Keratinocyte (primary cell): ENCODE data around the gene UBASH3B. TPM values are rescaled to one million over a fixed set of nuclear protein-coding genes. Genes with fewer than 3 reads are reported as not detected.

Experiments used
- DNase-seq: peaks from one replicate; pipeline ENCODE4 v3.0.0-alpha.2; 2011; ENCODE audit warnings: low read depth, missing footprints, low spot score
- FAIRE-seq: peaks from 2 replicates; lab custom pipeline; 2011; peaks lifted over from hg19 to GRCh38; lab: Jason Lieb, UNC
- H2AFZ ChIP-seq: 2 replicates; pipeline ENCODE4 v1.6.0; 2012; ENCODE audit warnings: low read length, control low read depth, inconsistent platforms; ENCODE audit not compliant: control insufficient read depth
- H3K27ac ChIP-seq: 2 replicates; pipeline ENCODE4 v1.5.1; 2011; ENCODE audit warnings: low read length; ENCODE audit not compliant: control insufficient read depth, insufficient read depth
- H3K27me3 ChIP-seq: 3 replicates; pipeline ENCODE4 v1.6.0; 2011; ENCODE audit warnings: low read length; ENCODE audit not compliant: control insufficient read depth, insufficient read depth; ENCODE audit errors: extremely low read depth
- H3K36me3 ChIP-seq, 2 experiments: 2 replicates in 1 of 2; 3 replicates in 1 of 2; pipeline ENCODE4 v1.5.1; 2011; ENCODE audit warnings: low read length in 2 of 2, mild to moderate bottlenecking in 1 of 2; ENCODE audit not compliant: control insufficient read depth in 2 of 2, insufficient read depth in 2 of 2; ENCODE audit errors: extremely low read depth in 1 of 2
- H3K4me1 ChIP-seq: 3 replicates; pipeline ENCODE4 v1.5.1; 2011; ENCODE audit warnings: low read length; ENCODE audit not compliant: control insufficient read depth, insufficient read depth; ENCODE audit errors: extremely low read depth
- H3K4me2 ChIP-seq: 3 replicates; pipeline ENCODE4 v1.6.0; 2011; ENCODE audit warnings: low read depth, low read length; ENCODE audit not compliant: control insufficient read depth, insufficient read depth; ENCODE audit errors: extremely low read depth
- H3K4me3 ChIP-seq, 3 experiments: fragments of 200-600 bp in 1 of 3; sonication (generic) in 1 of 3; 2 replicates in 2 of 3; 3 replicates in 1 of 3; pipeline ENCODE4 v1.5.1; 2011 to 2016; ENCODE audit warnings: low read length in 3 of 3, mild to moderate bottlenecking in 3 of 3, control low read depth in 2 of 3, inconsistent platforms in 1 of 3, low read depth in 1 of 3, mixed read lengths in 1 of 3, mixed run types in 1 of 3, moderate library complexity in 1 of 3; ENCODE audit not compliant: control insufficient read depth in 2 of 3, insufficient read depth in 2 of 3; ENCODE audit errors: extremely low read depth in 1 of 3
- H3K79me2 ChIP-seq: 2 replicates; pipeline ENCODE4 v1.6.0; 2012; ENCODE audit warnings: low read length; ENCODE audit not compliant: control insufficient read depth, insufficient read depth
- H3K9ac ChIP-seq: 3 replicates; pipeline ENCODE4 v1.6.0; 2011; ENCODE audit warnings: low read length; ENCODE audit not compliant: control insufficient read depth, insufficient read depth; ENCODE audit errors: extremely low read depth
- H3K9me1 ChIP-seq: 3 replicates; pipeline ENCODE4 v1.6.0; 2011; ENCODE audit warnings: low read length; ENCODE audit not compliant: control insufficient read depth, insufficient read depth; ENCODE audit errors: extremely low read depth
- H3K9me3 ChIP-seq: 2 replicates; pipeline ENCODE4 v1.5.1; 2012; ENCODE audit warnings: low read depth, low read length; ENCODE audit not compliant: control insufficient read depth
- H4K20me1 ChIP-seq: 3 replicates; pipeline ENCODE4 v1.6.0; 2011; ENCODE audit warnings: low read length; ENCODE audit not compliant: control insufficient read depth, insufficient read depth; ENCODE audit errors: extremely low read depth
- EZH2 ChIP-seq: IDR thresholded peaks from one replicate; pipeline ENCODE4 v1.6.1; 2012; ENCODE audit warnings: inconsistent platforms, mild to moderate bottlenecking, low read length, moderate library complexity
- dilution Hi-C: fragments of 300-500 bp; cut with MboI; formaldehyde crosslinking; loops from one replicate; pipeline ENCODE4 v1.7.0; 2020; ENCODE audit warnings: low sequenced_read_pairs; ENCODE audit not compliant: extremely low pct_ligation_motif_present
- polyA plus RNA-seq, 5 experiments: library from polyadenylated mRNA; depleted of rRNA in 3 of 5; stranded (reverse) in 3 of 5; stranded (forward) in 1 of 5; unstranded in 1 of 5; fragments of >200 nt; gene quantifications; 1 replicate in 1 of 5; 2 replicates in 3 of 5; 3 replicates in 1 of 5; pipeline versions ENCODE4 v1.2.1 to v1.2.3, GENCODE V29; 2011 to 2012; ENCODE audit warnings: missing spikeins in 2 of 5, low read depth in 1 of 5, low replicate concordance in 1 of 5
- TF ChIP-seq, protein P1 (sequence below), 3 experiments: IDR thresholded peaks in 1 of 3; conservative IDR thresholded peaks in 1 of 3; optimal IDR thresholded peaks in 1 of 3; 2 replicates in 2 of 3; 3 replicates in 1 of 3; pipeline versions ENCODE3 to v1.5.1; 2011; ENCODE audit warnings: low read length in 3 of 3, mild to moderate bottlenecking in 3 of 3, moderate library complexity in 2 of 3, control low read depth in 1 of 3, inconsistent platforms in 1 of 3; ENCODE audit not compliant: insufficient read depth in 2 of 3; ENCODE audit errors: extremely low read depth in 1 of 3

Gene UBASH3B
- polyA plus RNA-seq, 1 donor (not counting 4 experiments of a cell fraction or from before 2014, with no cell fraction given) = 25.0 TPM

GRCh38 chr11:122791836-122792235, 136.3 kb downstream of the UBASH3B start:
- TF ChIP-seq, protein P1, sequence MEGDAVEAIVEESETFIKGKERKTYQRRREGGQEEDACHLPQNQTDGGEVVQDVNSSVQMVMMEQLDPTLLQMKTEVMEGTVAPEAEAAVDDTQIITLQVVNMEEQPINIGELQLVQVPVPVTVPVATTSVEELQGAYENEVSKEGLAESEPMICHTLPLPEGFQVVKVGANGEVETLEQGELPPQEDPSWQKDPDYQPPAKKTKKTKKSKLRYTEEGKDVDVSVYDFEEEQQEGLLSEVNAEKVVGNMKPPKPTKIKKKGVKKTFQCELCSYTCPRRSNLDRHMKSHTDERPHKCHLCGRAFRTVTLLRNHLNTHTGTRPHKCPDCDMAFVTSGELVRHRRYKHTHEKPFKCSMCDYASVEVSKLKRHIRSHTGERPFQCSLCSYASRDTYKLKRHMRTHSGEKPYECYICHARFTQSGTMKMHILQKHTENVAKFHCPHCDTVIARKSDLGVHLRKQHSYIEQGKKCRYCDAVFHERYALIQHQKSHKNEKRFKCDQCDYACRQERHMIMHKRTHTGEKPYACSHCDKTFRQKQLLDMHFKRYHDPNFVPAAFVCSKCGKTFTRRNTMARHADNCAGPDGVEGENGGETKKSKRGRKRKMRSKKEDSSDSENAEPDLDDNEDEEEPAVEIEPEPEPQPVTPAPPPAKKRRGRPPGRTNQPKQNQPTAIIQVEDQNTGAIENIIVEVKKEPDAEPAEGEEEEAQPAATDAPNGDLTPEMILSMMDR (optimal IDR thresholded peaks at IDR 0.05 in 1 of 3, IDR thresholded peaks at IDR 0.05 in 1 of 3, conservative IDR thresholded peaks at IDR 0.05 in 1 of 3; ENCODE audit: extremely low read depth in 1 of 3, insufficient read depth in 2 of 3, low read length in 3 of 3) = no peak
- no peak for TF ChIP-seq EZH2
- no peak for FAIRE-seq
- Histone ChIP-seq H4K20me1 (no peaks in the 10 kb centered on the region), H3K36me3 (peaks cover 27 to 33% of the 10 kb centered on the region in 2 experiments), H3K9me3 (no peaks in the 10 kb centered on the region), H3K9ac (no peak overlapping the region), H3K4me2 (no peak overlapping the region), H3K79me2 (no peaks in the 10 kb centered on the region), H3K9me1 (no peaks in the 10 kb centered on the region), H2AFZ (no peak overlapping the region), H3K27me3 (no peaks in the 10 kb centered on the region), H3K4me1 (peaks cover 6% of the 10 kb centered on the region), H3K27ac (no peak overlapping the region), H3K4me3 (no peak overlapping the region)
- no peak for DNase-seq
- dilution Hi-C loops = no loop called here

DNA sequence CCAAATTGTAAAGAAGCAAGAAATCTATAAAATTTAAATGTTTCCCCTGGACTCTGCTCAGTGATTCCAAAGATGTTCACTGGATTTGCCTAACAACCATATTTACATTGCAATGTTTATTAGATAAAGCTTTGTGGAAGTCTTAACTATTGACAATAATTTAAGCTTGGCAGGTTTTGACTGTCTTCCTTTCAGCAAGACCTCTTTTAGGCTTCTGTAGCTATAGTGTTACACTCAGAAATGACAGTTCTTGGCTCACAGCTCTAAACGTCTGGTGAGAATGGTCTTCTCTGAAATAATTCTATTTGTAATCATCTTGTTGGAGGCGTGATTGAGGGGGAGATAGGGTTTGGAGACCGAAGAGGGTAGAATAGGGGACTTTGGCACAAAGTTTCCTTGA, 138.0 kb downstream of the UBASH3B start:
- Histone ChIP-seq H2AFZ (no peak overlapping the region), H3K4me3 (no peak overlapping the region), H3K9me1 (no peaks in the 10 kb centered on the region), H3K9ac (no peak overlapping the region), H4K20me1 (no peaks in the 10 kb centered on the region), H3K27me3 (no peaks in the 10 kb centered on the region), H3K4me1 (peaks cover 6% of the 10 kb centered on the region), H3K79me2 (no peaks in the 10 kb centered on the region), H3K4me2 (no peak overlapping the region), H3K9me3 (no peaks in the 10 kb centered on the region), H3K27ac (no peak overlapping the region), H3K36me3 (peaks cover 29 to 42% of the 10 kb centered on the region in 2 experiments)
- no peak for FAIRE-seq
- DNase-seq = no peak
- TF ChIP-seq, protein P1 (optimal IDR thresholded peaks at IDR 0.05 in 1 of 3, IDR thresholded peaks at IDR 0.05 in 1 of 3, conservative IDR thresholded peaks at IDR 0.05 in 1 of 3; ENCODE audit: extremely low read depth in 1 of 3, insufficient read depth in 2 of 3, low read length in 3 of 3) = no peak
- no peak for TF ChIP-seq EZH2
- dilution Hi-C loops = no loop called here
